Coronary artery (tissue), 2 donors: ENCODE results near the gene ID4.

ENCODE experiments used
- DNase-seq: peaks from one replicate; pipeline ENCODE4 v3.0.0-alpha.2; 2017; ENCODE audit warnings: low spot score
- H3K27ac ChIP-seq, 2 donors: fragments of 200-600 bp; sonication (generic); one replicate each; pipeline ENCODE4 v1.5.1; 2016 to 2019
- H3K4me3 ChIP-seq: fragments of 200-600 bp; sonication (generic); 2 replicates; pipeline ENCODE4 v1.5.1; 2016; ENCODE audit warnings: mild to moderate bottlenecking, moderate library complexity
- TF ChIP-seq, protein P1 (sequence below): fragments of 200-600 bp; sonication (generic); IDR thresholded peaks from one replicate; pipeline ENCODE4 v1.5.1; 2019; ENCODE audit warnings: antibody characterized with exemption

Gene ID4

DNA sequence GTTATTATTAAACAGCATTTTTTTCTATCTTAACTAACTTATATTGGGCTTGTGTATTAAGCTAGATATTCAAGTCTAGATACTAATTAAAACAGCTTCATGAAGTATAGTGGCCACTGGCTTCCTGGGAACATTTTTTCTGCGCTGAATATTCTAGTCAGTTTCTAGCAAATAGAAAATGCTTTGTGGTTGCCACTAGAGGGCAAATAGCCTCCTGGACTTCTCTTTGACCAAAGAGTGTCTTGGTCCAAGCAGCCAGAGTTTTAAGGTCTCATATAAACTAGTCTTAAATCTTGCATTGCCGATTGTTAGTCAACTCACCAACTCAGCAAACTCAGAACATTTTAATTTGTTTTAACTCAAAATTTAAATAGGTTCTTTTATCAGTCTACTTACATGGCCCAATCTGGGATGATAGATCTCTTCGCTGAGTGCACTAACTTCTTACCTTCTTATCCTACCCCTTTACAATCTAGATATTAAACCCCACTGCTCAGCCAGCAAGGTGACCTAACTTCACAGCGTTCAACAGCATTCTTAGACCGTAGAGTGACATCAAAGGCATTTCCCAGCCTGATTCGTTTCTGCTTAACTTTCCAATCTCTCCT lies 24.6 kb upstream of the ID4 start:
- DNase-seq, result no peak
- Histone ChIP-seq H3K27ac (no peak overlapping the region), H3K4me3 (no peak overlapping the region)
- TF ChIP-seq, protein P1, sequence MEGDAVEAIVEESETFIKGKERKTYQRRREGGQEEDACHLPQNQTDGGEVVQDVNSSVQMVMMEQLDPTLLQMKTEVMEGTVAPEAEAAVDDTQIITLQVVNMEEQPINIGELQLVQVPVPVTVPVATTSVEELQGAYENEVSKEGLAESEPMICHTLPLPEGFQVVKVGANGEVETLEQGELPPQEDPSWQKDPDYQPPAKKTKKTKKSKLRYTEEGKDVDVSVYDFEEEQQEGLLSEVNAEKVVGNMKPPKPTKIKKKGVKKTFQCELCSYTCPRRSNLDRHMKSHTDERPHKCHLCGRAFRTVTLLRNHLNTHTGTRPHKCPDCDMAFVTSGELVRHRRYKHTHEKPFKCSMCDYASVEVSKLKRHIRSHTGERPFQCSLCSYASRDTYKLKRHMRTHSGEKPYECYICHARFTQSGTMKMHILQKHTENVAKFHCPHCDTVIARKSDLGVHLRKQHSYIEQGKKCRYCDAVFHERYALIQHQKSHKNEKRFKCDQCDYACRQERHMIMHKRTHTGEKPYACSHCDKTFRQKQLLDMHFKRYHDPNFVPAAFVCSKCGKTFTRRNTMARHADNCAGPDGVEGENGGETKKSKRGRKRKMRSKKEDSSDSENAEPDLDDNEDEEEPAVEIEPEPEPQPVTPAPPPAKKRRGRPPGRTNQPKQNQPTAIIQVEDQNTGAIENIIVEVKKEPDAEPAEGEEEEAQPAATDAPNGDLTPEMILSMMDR, result peak; percentile 40

DNA sequence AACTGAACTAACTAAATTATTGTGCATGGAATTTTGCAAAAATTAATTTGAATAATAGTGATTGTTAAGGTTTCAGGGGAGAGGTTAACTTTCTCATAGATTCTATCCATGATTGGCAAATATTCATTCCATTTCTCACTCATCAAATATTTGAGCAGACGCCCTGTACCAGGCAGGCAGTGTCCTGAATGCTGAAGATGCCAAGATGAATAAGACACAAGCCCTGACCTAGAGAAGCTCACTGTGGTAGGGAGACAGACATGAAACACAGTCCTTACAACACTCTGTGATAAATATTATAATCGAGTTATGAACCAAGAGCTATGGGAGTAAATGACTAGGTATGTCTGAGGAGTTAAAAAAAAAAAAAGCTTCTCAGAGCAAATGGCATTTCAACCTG lies 18.4 kb upstream of the ID4 start:
- Histone ChIP-seq H3K4me3 (no peak overlapping the region), H3K27ac (no peak overlapping the region)
- TF ChIP-seq, protein P1, result no peak
- DNase-seq, result no peak

DNA sequence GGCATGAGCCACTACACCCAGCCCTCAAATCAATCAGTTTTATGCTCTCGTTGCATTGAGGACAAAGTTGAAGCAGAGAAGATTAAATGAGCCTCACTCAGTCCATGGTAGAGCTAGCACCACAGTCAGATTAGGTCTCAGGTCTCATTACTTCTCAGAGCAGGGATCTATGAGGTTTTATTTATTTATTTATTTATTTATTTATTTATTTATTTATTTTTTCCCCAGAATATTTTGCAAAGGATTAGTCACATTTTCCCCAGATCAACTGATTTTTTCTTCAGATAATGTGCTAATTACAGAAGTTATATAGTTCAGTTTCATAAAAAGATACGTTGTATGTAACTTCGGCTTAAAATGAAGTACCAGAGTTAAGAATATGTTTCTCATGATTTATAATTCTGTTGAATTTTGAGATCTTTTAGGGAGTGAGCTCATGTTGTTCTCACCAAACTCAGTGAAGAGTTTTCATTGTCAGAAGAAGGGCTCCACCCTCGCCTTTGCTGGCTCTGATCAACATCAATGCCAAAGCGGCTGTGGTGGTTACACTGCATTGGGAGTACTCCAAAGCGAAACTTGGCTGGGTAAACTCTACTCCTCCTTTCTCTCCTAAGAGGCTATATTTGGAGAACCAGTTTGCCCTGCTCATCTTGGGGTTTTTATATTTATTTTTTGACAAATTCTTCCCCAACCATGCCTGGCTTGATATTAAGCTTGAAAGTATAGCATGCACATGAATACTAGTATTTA lies 12.9 kb upstream of the ID4 start:
- H3K27ac ChIP-seq, result peak overlapping the region in 1 of 2 donors; percentile 34
- no peak for DNase-seq
- TF ChIP-seq, protein P1, result no peak
- H3K4me3 ChIP-seq, result no peak overlapping the region

DNA sequence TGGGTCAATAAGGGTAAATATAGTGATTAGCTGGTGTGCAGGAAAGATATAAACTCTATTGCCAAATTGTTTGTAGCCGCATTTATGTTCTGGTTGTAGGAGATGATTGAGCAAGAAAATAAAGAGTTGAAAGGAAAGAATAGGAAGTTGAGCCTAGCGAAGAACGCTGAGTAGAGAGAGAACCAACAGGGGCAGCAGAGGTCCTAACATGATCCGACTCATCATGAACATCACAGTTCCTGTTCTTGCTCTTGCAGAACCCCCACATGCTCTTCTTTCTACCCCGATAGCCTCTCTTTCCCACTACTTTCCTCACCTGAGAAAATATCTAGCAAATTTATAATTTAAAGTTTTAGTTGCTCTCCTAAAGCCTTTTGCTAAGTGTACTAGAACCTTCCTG lies 9.9 kb upstream of the ID4 start:
- Histone ChIP-seq H3K27ac (no peak overlapping the region), H3K4me3 (no peak overlapping the region)
- TF ChIP-seq, protein P1, result no peak
- no peak for DNase-seq

DNA sequence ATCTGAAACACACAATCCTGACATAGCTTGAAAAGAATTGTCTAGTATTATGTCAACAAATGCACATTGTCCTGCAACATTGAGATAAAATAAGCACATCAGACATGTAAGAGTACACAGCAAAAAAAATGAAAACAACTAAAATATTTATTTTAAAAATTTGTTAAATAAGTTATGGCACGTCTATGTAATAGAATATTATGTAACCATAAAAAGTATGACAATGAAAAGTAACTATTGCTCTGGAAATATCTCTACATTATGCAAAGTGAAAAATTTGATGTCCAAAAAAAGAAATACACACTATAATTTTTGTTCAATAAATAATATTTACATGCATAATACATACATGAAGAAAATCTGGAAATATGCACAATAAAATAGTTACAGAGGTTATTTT lies 9.3 kb upstream of the ID4 start:
- no peak for DNase-seq
- Histone ChIP-seq H3K4me3 (no peak overlapping the region), H3K27ac (no peak overlapping the region)
- TF ChIP-seq, protein P1, result no peak

DNA sequence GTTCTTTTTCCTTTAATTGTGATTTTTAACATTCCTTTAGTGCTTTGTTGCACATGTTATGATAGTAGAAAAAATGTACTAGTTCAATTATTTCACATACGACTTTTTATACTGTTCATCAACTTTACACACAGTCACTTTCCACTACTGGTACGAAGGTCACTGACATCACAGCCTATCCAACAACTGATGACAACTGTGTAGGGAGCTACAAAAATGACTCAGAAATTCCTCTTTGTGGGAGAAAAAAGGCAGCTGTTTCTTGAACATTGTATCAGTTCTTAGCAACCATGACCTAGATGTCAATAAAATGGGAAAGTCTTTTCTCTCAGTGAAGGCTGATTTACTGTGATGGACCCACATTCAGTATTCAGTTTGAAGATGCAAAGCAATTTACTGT lies 7.0 kb upstream of the ID4 start:
- Histone ChIP-seq H3K27ac (no peak overlapping the region), H3K4me3 (no peak overlapping the region)
- TF ChIP-seq, protein P1, result no peak
- no peak for DNase-seq

DNA sequence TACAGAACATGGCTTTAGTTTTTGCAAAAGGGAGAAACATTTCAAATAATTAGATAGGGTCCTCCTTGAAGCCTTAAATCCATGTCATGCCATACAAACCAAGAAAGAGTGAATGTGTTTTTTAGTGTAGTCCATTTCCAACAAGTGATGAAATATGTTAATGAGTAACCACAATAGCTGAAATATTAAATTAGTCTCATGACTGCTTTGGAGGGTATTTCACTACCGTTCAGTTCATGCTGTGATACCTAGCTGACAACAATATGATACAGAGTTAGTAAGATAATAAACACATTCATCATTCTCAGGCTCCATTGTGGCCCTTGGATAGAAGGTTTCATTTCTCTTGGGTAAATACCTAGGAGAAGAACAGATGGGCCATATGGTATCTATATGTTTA lies 5.8 kb upstream of the ID4 start:
- H3K27ac ChIP-seq, result no peak overlapping the region
- no peak overlapping the region for H3K4me3 ChIP-seq
- no peak for DNase-seq
- TF ChIP-seq, protein P1, result no peak
